C4-2B (cell line): ENCODE results near the gene RBMS1.
"Not testable (repeated sequence)": the region's sequence is repeated elsewhere in the genome, so short reads cannot be mapped to it uniquely, and the experiment has no call there.

Experiments
- H3K27ac ChIP-seq: fragments of 450-650 bp; 2 replicates; pipeline ENCODE4 v1.5.1; 2017
- ZFX ChIP-seq: fragments of 450-650 bp; IDR thresholded peaks from 2 replicates; pipeline ENCODE4 v1.6.1; 2017
- TF ChIP-seq, protein P1 (sequence below): fragments of 450-650 bp; conservative IDR thresholded peaks from 2 replicates; pipeline ENCODE4 v1.5.1; 2017; ENCODE audit warnings: mild to moderate bottlenecking

RBMS1 gene

DNA sequence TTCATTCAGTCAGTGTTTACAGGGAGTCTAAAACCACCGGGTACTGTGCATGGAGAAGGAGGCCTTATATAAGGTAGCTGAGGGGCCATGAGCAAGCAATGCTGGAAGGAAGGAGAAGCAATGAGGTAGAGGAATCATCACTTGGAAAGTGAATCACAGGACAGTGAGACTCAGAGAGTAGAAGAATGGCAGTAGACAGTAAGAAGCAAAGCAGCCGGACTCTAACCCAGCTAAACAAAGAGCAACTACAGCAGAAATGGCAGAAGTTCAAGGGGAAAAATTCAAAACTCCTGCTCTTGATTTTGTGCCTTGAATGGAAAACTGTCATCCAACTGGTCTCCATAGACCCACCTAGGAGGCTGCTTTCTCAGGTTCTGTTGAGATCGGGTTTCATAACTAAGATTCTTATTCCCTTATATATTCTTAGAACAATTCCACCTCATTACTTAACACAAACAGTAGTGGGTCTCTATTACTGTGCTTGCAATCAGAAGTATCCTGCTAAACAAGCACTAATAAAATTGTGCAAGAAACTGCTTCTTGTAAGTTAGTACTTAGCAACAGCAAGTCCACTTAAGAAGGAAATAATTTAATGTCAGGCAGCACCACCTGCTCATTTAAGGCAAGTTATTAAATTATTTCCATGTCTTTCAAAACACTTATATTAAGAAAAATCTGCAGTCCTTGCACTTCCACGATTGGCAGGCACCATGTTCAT, 68.0 kb downstream of the RBMS1 start:
- H3K27ac ChIP-seq: no peak overlapping the region

DNA sequence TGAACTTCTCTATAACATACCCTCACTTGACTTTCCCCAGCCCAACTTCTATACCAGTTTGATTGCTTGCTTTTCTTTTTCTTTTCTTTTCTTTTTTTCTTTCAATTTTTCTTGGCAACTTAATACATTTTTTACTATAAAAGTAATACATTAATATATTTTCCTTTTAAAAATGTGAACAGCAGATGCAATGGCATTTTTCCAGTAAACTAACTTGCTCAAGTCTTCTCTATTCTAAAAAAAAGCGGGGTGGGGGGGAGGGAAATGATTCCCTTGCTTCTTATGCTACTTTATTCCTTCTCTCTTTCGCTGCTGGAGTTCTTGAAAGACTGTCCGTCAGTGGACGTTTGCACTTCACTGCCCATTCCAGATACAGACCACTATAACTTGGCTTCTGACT, 70.5 kb downstream of the RBMS1 start:
- TF ChIP-seq, protein P1, sequence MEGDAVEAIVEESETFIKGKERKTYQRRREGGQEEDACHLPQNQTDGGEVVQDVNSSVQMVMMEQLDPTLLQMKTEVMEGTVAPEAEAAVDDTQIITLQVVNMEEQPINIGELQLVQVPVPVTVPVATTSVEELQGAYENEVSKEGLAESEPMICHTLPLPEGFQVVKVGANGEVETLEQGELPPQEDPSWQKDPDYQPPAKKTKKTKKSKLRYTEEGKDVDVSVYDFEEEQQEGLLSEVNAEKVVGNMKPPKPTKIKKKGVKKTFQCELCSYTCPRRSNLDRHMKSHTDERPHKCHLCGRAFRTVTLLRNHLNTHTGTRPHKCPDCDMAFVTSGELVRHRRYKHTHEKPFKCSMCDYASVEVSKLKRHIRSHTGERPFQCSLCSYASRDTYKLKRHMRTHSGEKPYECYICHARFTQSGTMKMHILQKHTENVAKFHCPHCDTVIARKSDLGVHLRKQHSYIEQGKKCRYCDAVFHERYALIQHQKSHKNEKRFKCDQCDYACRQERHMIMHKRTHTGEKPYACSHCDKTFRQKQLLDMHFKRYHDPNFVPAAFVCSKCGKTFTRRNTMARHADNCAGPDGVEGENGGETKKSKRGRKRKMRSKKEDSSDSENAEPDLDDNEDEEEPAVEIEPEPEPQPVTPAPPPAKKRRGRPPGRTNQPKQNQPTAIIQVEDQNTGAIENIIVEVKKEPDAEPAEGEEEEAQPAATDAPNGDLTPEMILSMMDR: no peak
- TF ChIP-seq ZFX: no peak
- H3K27ac ChIP-seq: no peak overlapping the region

More for the DNA sequence above, 68.0 kb downstream of the RBMS1 start:
- TF ChIP-seq ZFX: no peak
- TF ChIP-seq, protein P1: no peak

DNA sequence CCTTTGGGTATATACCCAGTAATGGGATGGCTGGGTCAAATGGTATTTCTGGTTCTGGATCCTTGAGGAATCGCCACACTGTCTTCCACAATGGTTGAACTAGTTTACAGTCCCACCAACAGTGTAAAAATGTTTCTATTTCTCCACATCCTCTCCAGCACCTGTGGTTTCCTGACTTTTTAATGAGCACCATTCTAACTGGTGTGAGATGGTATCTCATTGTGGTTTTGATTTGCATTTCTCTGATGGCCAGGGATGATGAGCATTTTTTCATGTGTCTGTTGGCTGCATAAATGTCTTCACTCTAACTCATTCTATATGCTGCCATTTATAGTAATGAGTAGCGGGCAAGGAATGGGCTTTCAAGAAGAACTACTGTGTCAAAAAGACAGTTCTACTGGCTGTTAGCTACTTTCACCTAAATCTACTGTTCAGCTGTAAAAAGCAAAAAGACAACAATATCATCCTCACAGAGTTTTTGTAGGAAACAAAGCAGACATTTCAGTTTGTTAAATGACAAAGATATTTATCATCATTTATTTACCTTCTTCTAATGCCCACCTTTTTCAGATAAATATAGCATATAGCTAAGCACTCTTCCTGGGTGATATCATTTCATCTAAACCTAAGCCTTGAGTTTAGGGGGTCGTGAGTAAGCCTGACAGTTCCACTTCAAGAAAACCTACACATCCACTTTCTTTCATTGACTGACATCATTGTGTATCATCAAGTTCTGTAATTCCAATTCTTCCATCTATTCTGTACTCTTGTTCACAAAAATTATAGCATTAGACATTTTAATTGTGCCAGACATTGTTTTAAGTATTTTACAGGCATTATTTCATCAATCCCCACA, 71.7 kb downstream of the RBMS1 start:
- not testable (repeated sequence) for H3K27ac ChIP-seq

DNA sequence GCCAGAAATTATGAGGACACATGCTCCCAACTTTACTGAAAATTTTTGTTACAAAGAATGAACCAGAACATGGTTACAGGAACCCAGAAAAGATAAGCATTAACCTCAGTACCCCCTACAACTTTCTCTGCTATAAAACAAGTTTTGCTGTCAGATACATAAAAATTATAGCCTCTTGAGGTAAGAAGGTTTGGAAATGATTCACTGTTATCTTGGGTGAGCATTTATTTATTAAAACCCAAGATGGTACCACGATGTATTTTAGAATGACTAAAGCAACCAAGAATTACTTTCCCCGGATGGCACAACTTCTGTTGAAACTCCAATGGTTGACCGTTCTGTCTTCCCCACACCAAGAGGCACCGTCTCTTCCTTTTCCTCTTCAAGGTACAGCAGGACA, 72.9 kb downstream of the RBMS1 start:
- TF ChIP-seq, protein P1: no peak
- no peak for TF ChIP-seq ZFX
- no peak overlapping the region for H3K27ac ChIP-seq

DNA sequence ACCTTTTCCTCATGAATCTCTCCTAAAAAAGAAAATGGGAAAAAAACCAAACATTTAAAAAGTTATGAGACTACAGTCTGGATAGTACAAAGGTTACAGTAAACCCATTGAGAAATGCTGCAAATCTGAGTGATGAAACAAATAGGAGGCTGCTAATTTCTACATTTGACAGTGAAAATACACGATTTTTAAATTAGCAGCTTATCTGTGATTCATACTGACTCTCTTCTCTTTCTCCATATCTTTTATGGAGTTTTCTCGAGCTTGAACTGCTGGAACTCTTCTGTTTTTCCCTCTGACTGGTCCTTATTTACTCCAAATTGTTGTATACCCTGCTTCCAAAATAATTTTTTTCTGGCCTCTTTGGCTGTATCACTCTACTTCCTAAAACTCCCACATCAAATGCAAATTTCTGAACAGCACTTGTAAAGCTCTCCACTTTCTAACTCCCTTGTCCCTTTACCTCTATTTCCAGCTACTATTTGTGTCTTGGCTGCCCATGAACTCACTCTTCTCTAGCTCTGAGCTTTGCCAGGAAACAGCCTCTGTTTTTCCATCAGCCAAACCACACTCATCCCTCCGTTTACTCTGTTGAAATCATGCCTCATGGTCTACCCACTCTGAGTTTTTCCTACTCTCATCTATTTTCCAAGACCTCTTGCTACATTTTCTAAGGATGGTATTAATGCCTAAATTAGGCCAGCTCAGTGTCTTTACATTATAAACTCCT, 73.7 kb downstream of the RBMS1 start:
- TF ChIP-seq, protein P1: no peak
- TF ChIP-seq ZFX: no peak
- no peak overlapping the region for H3K27ac ChIP-seq

DNA sequence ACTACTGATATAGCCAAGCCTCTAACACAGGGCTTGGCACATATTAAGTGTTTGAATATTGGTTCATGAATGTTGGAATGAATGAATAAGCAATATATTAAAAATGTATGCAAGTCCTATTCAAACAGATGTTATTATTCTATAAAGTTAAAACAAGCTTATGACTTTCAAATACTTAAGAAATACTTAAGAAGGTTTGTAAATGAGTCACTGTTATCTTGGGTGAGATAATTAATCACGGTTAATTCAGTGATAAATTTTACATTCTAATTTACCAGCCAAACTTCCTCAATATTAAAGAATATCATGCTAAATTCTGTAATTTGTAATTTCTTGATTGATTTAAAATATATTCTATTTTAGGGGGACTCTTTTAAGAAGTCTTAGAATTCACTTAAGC, 74.8 kb downstream of the RBMS1 start:
- H3K27ac ChIP-seq: no peak overlapping the region
- TF ChIP-seq, protein P1: no peak
- TF ChIP-seq ZFX: no peak

DNA sequence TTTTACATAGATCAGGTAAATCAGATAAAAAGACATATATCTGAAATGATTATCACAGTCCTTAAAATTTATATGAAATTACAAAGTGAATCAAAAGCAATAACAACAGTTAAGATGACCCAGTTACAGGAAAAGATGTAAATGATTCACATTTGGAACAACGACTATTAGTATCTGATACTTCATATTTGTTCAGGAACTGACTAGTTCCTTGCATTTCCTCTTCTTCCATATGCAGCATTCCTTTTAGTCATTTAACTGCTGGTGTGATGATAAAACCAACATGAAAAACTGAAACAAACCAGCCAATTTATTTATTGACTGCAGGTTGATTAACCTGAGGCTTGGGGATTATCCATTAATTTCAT, 75.2 kb downstream of the RBMS1 start:
- no peak overlapping the region for H3K27ac ChIP-seq
- no peak for TF ChIP-seq ZFX
- TF ChIP-seq, protein P1: no peak
